ENCODE data around the gene CAP2. TPM values are rescaled to one million over a fixed set of nuclear protein-coding genes. Genes with fewer than 3 reads are reported as not detected.

Gene CAP2
- total RNA-seq, 1 donor from 2014 or later = 8.5 TPM

- no peak for DNase-seq (ENCODE audit: low read depth)
- Histone ChIP-seq H3K27me3 (ENCODE audit: control insufficient read depth, insufficient read depth, low read length) (no peaks in the 10 kb centered on the region), H3K4me3 (ENCODE audit: low read depth, low read length) (no peak overlapping the region), H3K36me3 (ENCODE audit: control insufficient read depth, insufficient read depth, low read length) (no peaks in the 10 kb centered on the region)
- TF ChIP-seq CTCF (IDR thresholded peaks at IDR 0.05; ENCODE audit: insufficient read depth, low read length, poor library complexity, severe bottlenecking) = no peak
Measured at GRCh38 chr6:17551383-17551958, 158.1 kb downstream of the CAP2 start.

GRCh38 chr6:17552861-17553260 is 159.5 kb downstream of the CAP2 start:
- Histone ChIP-seq H3K36me3 (ENCODE audit: control insufficient read depth, insufficient read depth, low read length) (no peaks in the 10 kb centered on the region), H3K4me3 (ENCODE audit: low read depth, low read length) (no peak overlapping the region), H3K27me3 (ENCODE audit: control insufficient read depth, insufficient read depth, low read length) (no peaks in the 10 kb centered on the region)
- no peak for TF ChIP-seq CTCF (IDR thresholded peaks at IDR 0.05; ENCODE audit: insufficient read depth, low read length, poor library complexity, severe bottlenecking)
- no peak for DNase-seq (ENCODE audit: low read depth)

- Histone ChIP-seq H3K4me3 (ENCODE audit: low read depth, low read length) (no peak overlapping the region), H3K36me3 (ENCODE audit: control insufficient read depth, insufficient read depth, low read length) (no peaks in the 10 kb centered on the region), H3K27me3 (ENCODE audit: control insufficient read depth, insufficient read depth, low read length) (no peaks in the 10 kb centered on the region)
- no peak for DNase-seq (ENCODE audit: low read depth)
- TF ChIP-seq CTCF (IDR thresholded peaks at IDR 0.05; ENCODE audit: insufficient read depth, low read length, poor library complexity, severe bottlenecking) = no peak
Measured at GRCh38 chr6:17556014-17556413, 162.6 kb downstream of the CAP2 start.

- TF ChIP-seq CTCF (IDR thresholded peaks at IDR 0.05; ENCODE audit: insufficient read depth, low read length, poor library complexity, severe bottlenecking) = no peak
- Histone ChIP-seq H3K27me3 (ENCODE audit: control insufficient read depth, insufficient read depth, low read length) (no peaks in the 10 kb centered on the region), H3K36me3 (ENCODE audit: control insufficient read depth, insufficient read depth, low read length) (no peaks in the 10 kb centered on the region), H3K4me3 (ENCODE audit: low read depth, low read length) (no peak overlapping the region)
- DNase-seq (ENCODE audit: low read depth) = no peak
Measured at GRCh38 chr6:17562636-17563035, 169.2 kb downstream of the CAP2 start.

GRCh38 chr6:17565399-17565798 is 172.0 kb downstream of the CAP2 start:
- Histone ChIP-seq H3K36me3 (ENCODE audit: control insufficient read depth, insufficient read depth, low read length) (no peaks in the 10 kb centered on the region), H3K4me3 (ENCODE audit: low read depth, low read length) (no peak overlapping the region), H3K27me3 (ENCODE audit: control insufficient read depth, insufficient read depth, low read length) (no peaks in the 10 kb centered on the region)
- no peak for DNase-seq (ENCODE audit: low read depth)
- TF ChIP-seq CTCF (IDR thresholded peaks at IDR 0.05; ENCODE audit: insufficient read depth, low read length, poor library complexity, severe bottlenecking) = no peak

GRCh38 chr6:17574866-17575560 is 181.6 kb downstream of the CAP2 start:
- no peak for DNase-seq (ENCODE audit: low read depth)
- no peak for TF ChIP-seq CTCF (IDR thresholded peaks at IDR 0.05; ENCODE audit: insufficient read depth, low read length, poor library complexity, severe bottlenecking)
- Histone ChIP-seq H3K27me3 (ENCODE audit: control insufficient read depth, insufficient read depth, low read length) (no peaks in the 10 kb centered on the region), H3K4me3 (ENCODE audit: low read depth, low read length) (no peak overlapping the region), H3K36me3 (ENCODE audit: control insufficient read depth, insufficient read depth, low read length) (no peaks in the 10 kb centered on the region)
